ENCODE results near the gene APH1B.

Gene APH1B

DNA sequence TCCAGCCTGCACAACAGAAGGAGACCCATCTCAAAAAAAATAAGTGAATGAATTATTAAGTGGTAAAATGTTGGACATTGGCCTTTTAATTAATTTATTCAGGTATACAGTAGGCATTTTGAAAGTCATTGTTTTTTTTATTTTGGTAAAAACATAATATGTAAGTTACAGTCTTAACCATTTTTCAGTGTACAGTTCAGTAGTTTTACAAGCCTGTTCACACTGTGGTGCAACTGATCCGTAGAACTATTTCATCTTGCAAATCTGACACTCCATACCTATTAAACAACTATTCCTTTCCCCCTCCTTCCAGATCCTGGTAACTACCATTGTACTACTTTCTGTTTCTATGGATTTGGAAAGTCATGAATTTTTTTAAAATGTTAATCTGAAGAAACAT, 36.1 kb upstream of the APH1B start:
- FAIRE-seq, result no peak
- TF ChIP-seq, protein P1, sequence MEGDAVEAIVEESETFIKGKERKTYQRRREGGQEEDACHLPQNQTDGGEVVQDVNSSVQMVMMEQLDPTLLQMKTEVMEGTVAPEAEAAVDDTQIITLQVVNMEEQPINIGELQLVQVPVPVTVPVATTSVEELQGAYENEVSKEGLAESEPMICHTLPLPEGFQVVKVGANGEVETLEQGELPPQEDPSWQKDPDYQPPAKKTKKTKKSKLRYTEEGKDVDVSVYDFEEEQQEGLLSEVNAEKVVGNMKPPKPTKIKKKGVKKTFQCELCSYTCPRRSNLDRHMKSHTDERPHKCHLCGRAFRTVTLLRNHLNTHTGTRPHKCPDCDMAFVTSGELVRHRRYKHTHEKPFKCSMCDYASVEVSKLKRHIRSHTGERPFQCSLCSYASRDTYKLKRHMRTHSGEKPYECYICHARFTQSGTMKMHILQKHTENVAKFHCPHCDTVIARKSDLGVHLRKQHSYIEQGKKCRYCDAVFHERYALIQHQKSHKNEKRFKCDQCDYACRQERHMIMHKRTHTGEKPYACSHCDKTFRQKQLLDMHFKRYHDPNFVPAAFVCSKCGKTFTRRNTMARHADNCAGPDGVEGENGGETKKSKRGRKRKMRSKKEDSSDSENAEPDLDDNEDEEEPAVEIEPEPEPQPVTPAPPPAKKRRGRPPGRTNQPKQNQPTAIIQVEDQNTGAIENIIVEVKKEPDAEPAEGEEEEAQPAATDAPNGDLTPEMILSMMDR (IDR thresholded peaks at IDR 0.05; ENCODE audit: insufficient read depth, missing control alignments), result no peak
- DNase-seq (ENCODE audit: insufficient read length, low spot score), result no peak

DNA sequence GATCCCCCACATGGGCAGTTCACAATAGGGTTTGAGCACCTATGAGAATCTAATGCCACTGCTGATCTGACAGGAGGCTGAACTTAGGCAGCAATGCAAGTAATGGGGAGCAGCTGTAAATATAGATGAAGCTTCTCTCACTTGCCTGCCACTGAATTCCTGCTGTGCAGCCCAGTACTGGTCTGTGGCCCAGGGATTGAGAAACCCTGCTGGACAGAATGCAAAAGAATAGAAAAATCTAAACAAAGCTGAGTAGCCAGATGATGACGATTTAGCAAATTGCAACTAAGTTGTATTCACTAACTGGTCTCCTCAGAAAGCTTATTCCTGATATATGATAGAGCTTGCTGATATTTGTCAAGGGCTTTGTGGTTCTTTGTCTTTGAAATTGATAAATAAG, 34.3 kb upstream of the APH1B start:
- TF ChIP-seq, protein P1 (IDR thresholded peaks at IDR 0.05; ENCODE audit: insufficient read depth, missing control alignments), result no peak
- DNase-seq (ENCODE audit: insufficient read length, low spot score) (no peak), FAIRE-seq (no peak)

DNA sequence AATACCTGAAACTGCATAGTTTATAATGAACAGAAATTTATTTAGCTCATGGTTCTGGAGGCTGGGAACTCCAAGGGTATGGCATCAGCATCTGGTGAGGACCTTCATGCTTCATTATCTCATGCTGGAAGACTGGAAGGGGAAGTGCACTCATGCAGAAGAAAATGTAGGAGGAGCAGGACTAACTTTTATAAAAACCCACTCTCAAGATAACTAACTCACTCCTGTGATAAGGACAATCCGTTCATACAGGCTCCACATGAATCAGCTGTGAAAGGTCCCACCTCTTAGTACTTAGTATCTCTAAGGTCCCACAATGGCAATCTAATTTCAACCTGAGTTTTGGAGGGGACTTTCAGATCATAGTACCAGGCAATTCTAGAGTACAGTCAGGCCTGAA, 33.6 kb upstream of the APH1B start:
- FAIRE-seq (no peak), DNase-seq (ENCODE audit: insufficient read length, low spot score) (no peak)

DNA sequence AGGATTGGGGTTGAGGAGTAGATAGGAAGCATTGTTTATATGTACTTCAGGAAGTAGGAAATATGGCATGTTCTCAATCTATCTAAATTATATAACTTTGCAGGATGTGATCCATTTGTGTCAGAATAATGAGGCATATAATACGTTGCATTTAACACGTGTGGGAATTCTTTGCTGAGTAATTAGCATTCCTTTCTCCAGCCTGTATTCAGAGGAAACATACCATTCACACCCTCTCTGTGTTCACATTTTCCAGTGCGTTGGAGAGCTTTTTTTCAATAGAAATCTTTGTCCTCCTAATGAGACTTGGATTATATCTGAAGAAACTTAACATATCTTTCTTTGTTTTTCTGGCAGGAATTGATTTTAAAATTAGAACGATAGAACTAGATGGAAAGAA, 33.0 kb upstream of the APH1B start:
- DNase-seq (ENCODE audit: insufficient read length, low spot score) (no peak), FAIRE-seq (no peak)
- TF ChIP-seq, protein P1 (IDR thresholded peaks at IDR 0.05; ENCODE audit: insufficient read depth, missing control alignments), result no peak

More for the DNA sequence above, 33.6 kb upstream of the APH1B start:
- TF ChIP-seq, protein P1 (IDR thresholded peaks at IDR 0.05; ENCODE audit: insufficient read depth, missing control alignments), result no peak

DNA sequence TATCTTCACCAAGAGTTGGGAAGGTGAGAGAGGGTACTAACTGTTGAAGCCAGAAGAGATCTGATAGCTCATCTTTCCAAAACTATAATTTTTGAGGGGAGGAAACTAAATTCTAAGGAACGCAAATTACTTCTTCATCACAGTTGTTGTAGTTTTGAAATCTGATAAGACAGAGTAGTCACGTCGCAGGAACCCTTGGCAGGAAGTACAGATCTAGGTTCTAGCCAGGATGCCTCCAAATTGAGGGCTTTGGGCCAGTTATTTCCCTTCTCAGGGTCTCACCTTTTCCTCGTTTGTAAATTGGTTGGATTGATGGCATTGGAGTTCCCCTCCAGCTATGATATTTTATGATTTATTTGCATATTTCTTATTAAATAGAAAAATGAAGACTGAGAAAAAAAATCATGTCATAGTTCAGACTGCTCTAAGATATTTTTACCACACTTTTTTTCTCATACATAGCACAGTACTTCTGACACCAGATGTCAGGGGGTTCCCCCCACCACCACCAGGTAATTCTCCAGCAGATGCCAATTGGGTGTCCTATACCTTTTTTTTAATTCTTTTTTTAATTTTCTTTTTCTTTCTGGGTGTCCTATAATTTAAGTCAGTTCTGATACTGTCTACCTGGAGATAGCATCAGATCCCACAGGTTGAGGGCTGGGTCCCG, 32.3 kb upstream of the APH1B start:
- FAIRE-seq, result no peak
- TF ChIP-seq, protein P1 (IDR thresholded peaks at IDR 0.05; ENCODE audit: insufficient read depth, missing control alignments), result no peak
- DNase-seq (ENCODE audit: insufficient read length, low spot score), result no peak

DNA sequence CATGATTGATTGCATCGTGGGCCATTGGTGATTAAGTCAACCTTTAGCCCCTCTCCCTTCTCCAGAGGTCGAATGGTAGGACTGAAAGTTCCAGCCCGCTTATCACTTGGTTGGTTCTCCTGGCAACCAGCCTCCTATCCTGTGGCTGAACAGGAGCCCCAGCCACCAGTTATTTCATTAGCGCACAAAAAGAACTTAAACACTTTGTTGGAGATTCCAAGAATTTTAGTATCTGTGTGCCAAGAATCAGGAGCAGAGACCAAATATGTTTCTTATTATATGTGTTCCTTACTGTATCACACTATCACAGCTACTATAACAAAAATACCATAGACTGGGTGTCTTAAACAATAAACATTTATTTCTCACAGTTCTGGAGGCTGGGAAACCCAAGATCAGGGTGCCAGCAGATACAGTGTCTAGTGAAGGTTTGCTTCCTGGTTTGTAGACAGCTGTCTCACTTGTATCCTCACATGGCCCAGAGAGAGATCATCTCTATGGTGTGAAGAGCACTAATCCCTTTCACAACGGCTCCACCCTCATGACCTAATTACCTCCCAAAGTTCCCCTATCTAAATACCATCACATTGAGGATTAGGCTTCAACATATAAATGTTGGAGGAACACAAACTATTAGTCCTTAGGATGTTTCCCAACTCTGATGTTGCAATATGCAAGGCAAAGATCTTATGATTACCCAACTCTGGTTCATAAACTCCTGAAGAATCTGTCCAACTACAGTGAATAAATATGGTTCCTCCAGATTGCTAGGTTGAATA, 30.5 kb upstream of the APH1B start:
- TF ChIP-seq, protein P1 (IDR thresholded peaks at IDR 0.05; ENCODE audit: insufficient read depth, missing control alignments), result no peak
- no peak for FAIRE-seq
- no peak for DNase-seq (ENCODE audit: insufficient read length, low spot score)

Measured in D721Med (cell line).